DMS79 (cell line): ENCODE results near the gene ZNF333.

ENCODE experiments used
- DNase-seq: peaks from one replicate; lab custom pipeline; 2025; lab: John Stamatoyannopoulos, UW

Gene ZNF333

GRCh38 chr19:14689598-14690503 is at the start of gene ZNF333:
Gene ZNF333 (plus strand): TSS chr19:14690048. CDS start chr19:14693492, 3,444 bp downstream.
- peak; percentile 75 for DNase-seq

GRCh38 chr19:14648506-14648905 is 41.3 kb upstream of the ZNF333 start:
- no peak for DNase-seq

GRCh38 chr19:14649020-14649419 is 40.8 kb upstream of the ZNF333 start:
- DNase-seq = no peak

- no peak for DNase-seq
Observed at GRCh38 chr19:14650161-14650560, 39.7 kb upstream of the ZNF333 start.

GRCh38 chr19:14654786-14655560 is 34.9 kb upstream of the ZNF333 start:
- DNase-seq = no peak

- no peak for DNase-seq
Observed at GRCh38 chr19:14655726-14656125, 34.1 kb upstream of the ZNF333 start.

GRCh38 chr19:14659874-14660489 is 29.9 kb upstream of the ZNF333 start:
- DNase-seq = no peak

- DNase-seq = no peak
Observed at GRCh38 chr19:14661372-14661924, 28.4 kb upstream of the ZNF333 start.

- DNase-seq = no peak
Observed at GRCh38 chr19:14669940-14670339, 19.9 kb upstream of the ZNF333 start.

GRCh38 chr19:14670408-14670807 is 19.4 kb upstream of the ZNF333 start:
- DNase-seq = no peak

GRCh38 chr19:14672188-14672872 is 17.5 kb upstream of the ZNF333 start:
- no peak for DNase-seq

- no peak for DNase-seq
Observed at GRCh38 chr19:14673088-14673487, 16.8 kb upstream of the ZNF333 start.

GRCh38 chr19:14674764-14675163 is 15.1 kb upstream of the ZNF333 start, which contains the start of gene ADGRE3:
Gene ADGRE3 (minus strand): TSS chr19:14674844. CDS start chr19:14674770, 74 bp downstream.
- DNase-seq = no peak

GRCh38 chr19:14676762-14677161 is 13.1 kb upstream of the ZNF333 start:
- no peak for DNase-seq

GRCh38 chr19:14677464-14677863 is 12.4 kb upstream of the ZNF333 start:
- DNase-seq = no peak

- no peak for DNase-seq
Observed at GRCh38 chr19:14678199-14678598, 11.6 kb upstream of the ZNF333 start.

GRCh38 chr19:14682084-14682483 is 7.8 kb upstream of the ZNF333 start:
- no peak for DNase-seq

GRCh38 chr19:14683439-14683838 is 6.4 kb upstream of the ZNF333 start:
- no peak for DNase-seq

GRCh38 chr19:14686411-14686810 is 3.4 kb upstream of the ZNF333 start:
- DNase-seq = no peak

- no peak for DNase-seq
Observed at GRCh38 chr19:14694641-14695266, 4.9 kb downstream of the ZNF333 start.

- DNase-seq = no peak
Observed at GRCh38 chr19:14695471-14695870, 5.6 kb downstream of the ZNF333 start.
